Effector memory CD4-positive, alpha-beta T cell (primary cell): ENCODE data around the gene MYL3.

Experiments
- DNase-seq, 3 donors: peaks; one replicate each; pipeline ENCODE4 v3.0.0-alpha.2; 2020
- H3K27ac ChIP-seq: 2 replicates; pipeline ENCODE4 v1.7.0; 2013; ENCODE audit warnings: mild to moderate bottlenecking, low read length, moderate library complexity; ENCODE audit not compliant: insufficient read depth, poor library complexity, severe bottlenecking
- H3K27me3 ChIP-seq: replicated peaks from 2 replicates; pipeline ENCODE4 v1.7.0; 2013; ENCODE audit warnings: mild to moderate bottlenecking, low read length; ENCODE audit not compliant: insufficient read depth, control insufficient read depth, poor library complexity, severe bottlenecking
- H3K36me3 ChIP-seq: 2 replicates; pipeline ENCODE4 v1.7.0; 2013; ENCODE audit warnings: mild to moderate bottlenecking, low read length, moderate library complexity; ENCODE audit not compliant: control insufficient read depth, insufficient read depth
- H3K4me1 ChIP-seq: 2 replicates; pipeline ENCODE4 v1.7.0; 2013; ENCODE audit warnings: low read length, mild to moderate bottlenecking; ENCODE audit not compliant: control insufficient read depth, insufficient read depth, poor library complexity, severe bottlenecking
- H3K4me3 ChIP-seq: 2 replicates; pipeline ENCODE4 v1.7.0; 2013; ENCODE audit warnings: low read length, low read depth, mild to moderate bottlenecking; ENCODE audit not compliant: insufficient read depth, poor library complexity, severe bottlenecking
- H3K9me3 ChIP-seq: 2 replicates; pipeline ENCODE4 v1.7.0; 2013; ENCODE audit warnings: mild to moderate bottlenecking, low read length, moderate library complexity; ENCODE audit not compliant: control insufficient read depth

The MYL3 gene

GRCh38 chr3:46883830-46884185 lies 20.6 kb upstream of the MYL3 start:
- Histone ChIP-seq H3K4me1 (peaks cover 12% of the 10 kb centered on the region), H3K36me3 (no peaks in the 10 kb centered on the region), H3K27me3 (peaks cover 34% of the 10 kb centered on the region), H3K9me3 (no peaks in the 10 kb centered on the region), H3K4me3 (no peak overlapping the region), H3K27ac (no peak overlapping the region)
- no peak for DNase-seq

DNA sequence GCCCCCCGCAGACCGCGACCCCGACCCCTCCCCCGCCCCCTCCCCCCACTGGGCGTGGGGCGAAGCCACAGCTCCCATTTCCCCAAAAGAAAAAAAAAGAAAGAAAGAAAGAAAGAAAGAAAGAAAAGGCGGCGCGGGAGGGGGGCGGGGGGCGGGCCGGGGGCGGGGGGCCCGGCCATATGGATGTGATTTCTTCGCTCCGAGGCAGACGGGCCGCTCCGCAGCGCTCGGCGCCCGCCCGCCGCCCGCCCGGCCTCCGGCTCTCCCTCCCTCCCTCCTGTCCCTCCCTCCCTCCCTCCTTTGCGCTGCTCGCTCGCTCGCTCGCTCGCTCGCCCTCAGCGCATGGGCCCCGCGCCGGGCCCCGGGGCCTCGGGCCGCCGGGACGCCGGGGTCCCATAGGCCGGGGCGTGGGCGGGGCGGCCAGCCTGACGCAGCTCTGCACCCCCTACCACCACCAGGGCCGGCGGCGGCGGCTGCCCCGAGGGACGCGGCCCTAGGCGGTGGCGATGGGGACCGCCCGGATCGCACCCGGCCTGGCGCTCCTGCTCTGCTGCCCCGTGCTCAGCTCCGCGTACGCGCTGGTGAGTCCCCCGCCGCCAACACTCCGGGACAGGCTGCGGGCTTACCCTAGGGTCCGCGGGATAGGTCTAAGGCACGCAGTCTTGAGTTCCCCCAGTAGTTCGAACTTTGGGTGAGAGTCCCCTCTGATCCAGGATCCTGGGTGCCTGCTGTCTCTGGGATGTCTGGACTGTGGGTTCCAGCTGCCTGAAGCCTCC lies 20.0 kb upstream of the MYL3 start:
- Histone ChIP-seq H3K4me3 (peak overlapping the region; percentile 58), H3K27ac (no peak overlapping the region), H3K36me3 (no peaks in the 10 kb centered on the region), H3K9me3 (no peaks in the 10 kb centered on the region), H3K27me3 (peaks cover 34% of the 10 kb centered on the region), H3K4me1 (peaks cover 12% of the 10 kb centered on the region)
- no peak for DNase-seq

GRCh38 chr3:46882377-46883053 lies 19.3 kb upstream of the MYL3 start:
- no peaks in the 10 kb centered on the region for H3K9me3 ChIP-seq
- DNase-seq = no peak
- no peak overlapping the region for H3K27ac ChIP-seq
- H3K4me3 ChIP-seq = peak overlapping the region; percentile 58
- H3K4me1 ChIP-seq = peaks cover 12% of the 10 kb centered on the region
- H3K36me3 ChIP-seq = no peaks in the 10 kb centered on the region
- H3K27me3 ChIP-seq = peaks cover 34% of the 10 kb centered on the region

DNA sequence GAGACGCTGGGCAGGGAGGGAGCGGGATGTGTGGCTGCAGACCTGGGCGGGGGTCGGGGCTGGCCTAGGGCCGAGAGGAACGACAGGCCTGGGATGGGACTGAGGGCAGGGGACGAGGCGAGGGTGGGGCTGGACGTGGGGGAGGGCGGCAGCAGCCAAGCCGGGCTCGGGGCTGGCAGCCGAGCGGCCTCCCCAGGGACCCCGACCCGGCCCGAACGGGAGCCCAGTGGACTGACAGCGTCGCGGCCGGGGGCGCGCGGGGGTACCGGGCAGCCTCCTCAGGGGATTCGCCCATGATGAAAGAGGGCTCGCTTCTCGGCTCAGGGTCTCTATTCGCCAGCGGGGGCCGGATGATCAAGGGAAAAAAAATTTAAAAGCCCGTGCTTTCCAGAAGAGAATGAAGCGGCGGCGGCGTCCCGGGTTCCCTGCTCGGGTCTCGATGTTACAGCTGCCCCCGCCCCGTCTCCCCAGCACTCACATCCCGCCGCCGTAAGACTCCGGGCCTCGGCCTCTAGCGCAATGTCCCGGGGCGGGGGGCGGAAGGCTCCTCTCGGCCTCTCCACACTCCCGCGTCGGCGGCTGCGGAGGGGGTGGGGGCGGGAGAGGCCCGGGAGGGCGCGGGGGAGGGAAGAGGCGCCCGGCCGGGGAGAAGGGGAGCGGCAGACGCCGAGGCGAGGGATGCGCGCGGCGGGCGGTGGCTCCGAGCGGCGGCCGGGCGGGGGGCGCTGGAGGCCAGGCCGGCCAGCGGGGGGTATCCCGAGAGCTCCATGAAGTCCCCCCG lies 18.5 kb upstream of the MYL3 start:
- Histone ChIP-seq H3K27me3 (peaks cover 34% of the 10 kb centered on the region), H3K4me3 (peak overlapping the region; percentile 58), H3K9me3 (no peaks in the 10 kb centered on the region), H3K36me3 (no peaks in the 10 kb centered on the region), H3K4me1 (peaks cover 12% of the 10 kb centered on the region), H3K27ac (no peak overlapping the region)
- no peak for DNase-seq

GRCh38 chr3:46880884-46881595 lies 17.8 kb upstream of the MYL3 start:
- DNase-seq = no peak
- H3K4me1 ChIP-seq = peaks cover 12% of the 10 kb centered on the region
- no peak overlapping the region for H3K27ac ChIP-seq
- no peaks in the 10 kb centered on the region for H3K9me3 ChIP-seq
- peaks cover 34% of the 10 kb centered on the region for H3K27me3 ChIP-seq
- no peaks in the 10 kb centered on the region for H3K36me3 ChIP-seq
- no peak overlapping the region for H3K4me3 ChIP-seq

DNA sequence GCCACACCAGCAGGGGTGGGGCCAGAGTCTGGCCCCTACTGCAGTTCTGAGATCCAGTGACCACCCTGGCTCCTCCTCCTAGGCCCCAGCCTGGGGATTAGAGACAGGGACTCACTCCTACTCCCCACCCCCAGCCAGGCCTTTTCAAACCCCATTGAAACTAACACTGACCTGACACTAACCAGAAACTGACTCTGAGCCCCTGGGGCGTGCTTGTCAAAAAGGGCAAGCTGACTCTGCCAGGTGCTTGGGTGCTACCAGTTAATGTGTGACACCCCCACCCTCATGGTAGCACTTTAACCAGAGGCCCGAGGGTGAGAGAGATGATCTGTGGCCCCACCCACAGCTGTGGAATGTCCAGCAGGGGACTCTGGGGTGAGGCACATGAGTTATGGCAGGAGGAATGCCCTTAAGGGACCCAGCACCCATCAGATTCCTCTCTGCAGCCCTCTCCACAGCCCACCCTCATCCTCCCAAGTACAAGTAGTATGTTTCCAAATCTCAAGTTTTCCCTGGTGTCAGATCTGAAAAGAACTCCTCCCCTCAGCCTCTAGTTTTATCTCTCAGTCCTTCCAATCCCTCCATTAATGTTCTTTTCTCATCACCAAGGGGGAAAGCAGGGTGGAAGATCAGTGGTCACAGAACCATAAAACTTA lies 15.7 kb upstream of the MYL3 start:
- H3K27me3 ChIP-seq = peaks cover 26% of the 10 kb centered on the region
- H3K36me3 ChIP-seq = no peaks in the 10 kb centered on the region
- no peak overlapping the region for H3K4me3 ChIP-seq
- H3K9me3 ChIP-seq = no peaks in the 10 kb centered on the region
- peaks cover 12% of the 10 kb centered on the region for H3K4me1 ChIP-seq
- H3K27ac ChIP-seq = no peak overlapping the region
- no peak for DNase-seq

DNA sequence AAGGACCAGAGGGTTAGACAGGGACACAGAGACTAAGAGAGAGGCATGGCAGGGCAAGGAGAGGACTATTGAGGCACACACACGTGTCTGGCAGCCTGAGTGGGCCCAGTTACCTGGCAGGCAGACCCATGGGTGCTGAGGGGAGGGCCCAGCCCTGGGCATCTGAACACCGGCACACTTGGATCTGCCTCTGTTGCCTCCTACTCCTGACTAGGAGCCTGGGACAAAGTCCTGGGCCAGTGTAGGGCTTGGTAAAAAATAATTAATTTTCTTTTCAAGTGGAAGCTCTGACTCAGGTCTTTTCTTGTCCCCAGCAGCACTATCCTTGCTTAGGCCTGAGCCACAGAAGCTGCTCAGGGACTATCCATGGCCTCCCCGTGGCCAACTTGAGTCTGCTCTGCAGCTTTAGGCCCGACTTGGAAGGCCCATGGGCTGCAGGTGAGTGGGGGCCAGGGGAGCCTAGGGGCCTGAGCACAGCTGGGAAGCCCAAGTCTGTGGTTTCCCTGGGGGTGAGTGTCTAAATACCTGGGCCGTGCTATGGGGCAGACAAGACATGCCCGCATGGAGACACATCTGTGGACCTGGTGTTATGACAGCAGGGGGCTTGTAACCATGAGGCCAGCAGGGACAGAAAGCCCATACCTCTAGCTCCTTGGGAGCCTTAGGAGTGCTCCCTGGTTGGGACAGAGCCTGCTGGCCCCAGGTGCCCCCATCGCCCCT lies 14.3 kb upstream of the MYL3 start, which contains the start of gene PTH1R:
TSS of gene PTH1R (plus strand) at position 316 of the 720 bp plus-strand sequence. CDS start 5,839 bp downstream, outside the sequence.
- Histone ChIP-seq H3K4me3 (no peak within 1 kb of the TSS), H3K9me3 (no peaks in the 10 kb centered on the region), H3K36me3 (no peaks in the 10 kb centered on the region), H3K27ac (no peak within 1 kb of the TSS), H3K4me1 (peaks cover 8% of the 10 kb centered on the region), H3K27me3 (peaks cover 19% of the 10 kb centered on the region)
- no peak for DNase-seq

- no peak overlapping the region for H3K27ac ChIP-seq
- H3K4me1 ChIP-seq = peaks cover 6% of the 10 kb centered on the region
- H3K27me3 ChIP-seq = peaks cover 9% of the 10 kb centered on the region
- H3K36me3 ChIP-seq = no peaks in the 10 kb centered on the region
- no peak for DNase-seq
- H3K4me3 ChIP-seq = no peak overlapping the region
- H3K9me3 ChIP-seq = no peaks in the 10 kb centered on the region
These were observed 13.4 kb upstream of the MYL3 start for GRCh38 chr3:46876313-46877300.
